IMR-90 (cell line): ENCODE data around the gene CTSC. TPM values are rescaled to one million over a fixed set of nuclear protein-coding genes. Genes with fewer than 3 reads are reported as not detected.

ENCODE experiments used
- ATAC-seq: fragments of 200-7000 bp; cut with Tn5 transposase; 2 replicates; pipeline ENCODE4 v1.9.1; 2020; ENCODE audit warnings: low read depth, mild to moderate bottlenecking, moderate library complexity
- BruUV-seq: library from RNA; stranded (reverse); fragments of 400-500 nt; replicated peaks from 2 replicates; lab custom pipeline; 2021; lab: Mats Ljungman, UMichigan
- CTCF ChIA-PET: fragments of 300-600 bp; formaldehyde crosslinking; extraction: SDS; loops from one replicate; lab custom pipeline; 2021; ENCODE audit warnings: antibody characterized with exemption; lab: Yijun Ruan, JAX
- POLR2A ChIA-PET: fragments of 300-600 bp; sonication (Branson Sonifier 250); formaldehyde crosslinking; loops from one replicate; lab custom pipeline; 2022; ENCODE audit warnings: antibody characterized with exemption; ENCODE audit not compliant: unreplicated experiment; lab: Charles Lee
- DNase-seq: peaks from one replicate; pipeline ENCODE4 v3.0.0; 2013
- H2AFZ ChIP-seq: replicated peaks from 2 replicates; pipeline ENCODE3; 2013; ENCODE audit warnings: low read length, mild to moderate bottlenecking; ENCODE audit not compliant: poor library complexity
- H2AK5ac ChIP-seq: 2 replicates; pipeline ENCODE4 v1.6.1; 2013; ENCODE audit warnings: low read depth, low read length, inconsistent platforms
- H2AK9ac ChIP-seq: replicated peaks from 2 replicates; pipeline ENCODE3; 2013; ENCODE audit warnings: mild to moderate bottlenecking, low read depth, low read length, moderate library complexity; ENCODE audit not compliant: poor library complexity
- H2BK120ac ChIP-seq: 2 replicates; pipeline ENCODE4 v1.6.1; 2013; ENCODE audit warnings: low read depth, low read length, inconsistent platforms
- H2BK15ac ChIP-seq: 3 replicates; pipeline ENCODE4 v1.6.1; 2013; ENCODE audit warnings: low read depth, low read length, inconsistent platforms
- H2BK20ac ChIP-seq: 2 replicates; pipeline ENCODE4 v1.6.1; 2013; ENCODE audit warnings: low read depth, mild to moderate bottlenecking, inconsistent platforms, low read length, moderate library complexity
- H2BK5ac ChIP-seq: 2 replicates; pipeline ENCODE4 v1.6.1; 2013; ENCODE audit warnings: mild to moderate bottlenecking, low read depth, low read length, inconsistent platforms; ENCODE audit not compliant: poor library complexity, severe bottlenecking
- H3K14ac ChIP-seq: replicated peaks from 2 replicates; pipeline ENCODE4 v1.6.1; 2013; ENCODE audit warnings: low read depth, low read length, inconsistent platforms
- H3K18ac ChIP-seq: 2 replicates; pipeline ENCODE4 v1.6.1; 2013; ENCODE audit warnings: low read depth, low read length, control low read depth
- H3K23ac ChIP-seq: 2 replicates; pipeline ENCODE4 v1.6.1; 2013; ENCODE audit warnings: low read depth, low read length, inconsistent platforms
- H3K27ac ChIP-seq: 2 replicates; pipeline ENCODE4 v1.5.1; 2013; ENCODE audit warnings: mild to moderate bottlenecking, control low read depth, low read length; ENCODE audit not compliant: insufficient read depth
- H3K27me3 ChIP-seq: 2 replicates; pipeline ENCODE4 v1.6.1; 2013; ENCODE audit warnings: low read length; ENCODE audit not compliant: control insufficient read depth, insufficient read depth
- H3K36me3 ChIP-seq: 2 replicates; pipeline ENCODE4 v1.6.1; 2013; ENCODE audit warnings: low read length, mixed read lengths; ENCODE audit not compliant: control insufficient read depth, insufficient read depth
- H3K4ac ChIP-seq: 2 replicates; pipeline ENCODE4 v1.6.1; 2013; ENCODE audit warnings: low read depth, low read length, inconsistent platforms
- H3K4me1 ChIP-seq: 2 replicates; pipeline ENCODE4 v1.6.1; 2013; ENCODE audit warnings: low read length, mixed read lengths; ENCODE audit not compliant: control insufficient read depth, insufficient read depth
- H3K4me2 ChIP-seq: 2 replicates; pipeline ENCODE4 v1.6.1; 2013; ENCODE audit warnings: low read depth, mild to moderate bottlenecking, control low read depth, low read length, moderate library complexity
- H3K4me3 ChIP-seq: 2 replicates; pipeline ENCODE4 v1.5.1; 2013; ENCODE audit warnings: low read depth, mild to moderate bottlenecking, control low read depth, low read length, moderate library complexity; ENCODE audit not compliant: insufficient read depth
- H3K56ac ChIP-seq: 2 replicates; pipeline ENCODE4 v1.6.1; 2013; ENCODE audit warnings: low read length, inconsistent platforms; ENCODE audit not compliant: insufficient read depth; ENCODE audit errors: extremely low read depth
- H3K79me1 ChIP-seq, 2 experiments: 2 replicates each; pipeline ENCODE4 v1.6.1; 2013; ENCODE audit warnings: low read length in 2 of 2, inconsistent platforms in 1 of 2, low read depth in 1 of 2
- H3K9ac ChIP-seq: 2 replicates; pipeline ENCODE4 v1.6.1; 2013; ENCODE audit warnings: low read depth, low read length, control low read depth
- H3K9me1 ChIP-seq: 2 replicates; pipeline ENCODE4 v1.6.1; 2013; ENCODE audit warnings: low read length, inconsistent platforms; ENCODE audit not compliant: insufficient read depth
- H3K9me3 ChIP-seq: 2 replicates; pipeline ENCODE4 v1.6.1; 2013; ENCODE audit warnings: low read length; ENCODE audit not compliant: control insufficient read depth, insufficient read depth
- H4K20me1 ChIP-seq: 2 replicates; pipeline ENCODE4 v1.6.1; 2013; ENCODE audit warnings: low read length, inconsistent platforms; ENCODE audit not compliant: insufficient read depth
- H4K5ac ChIP-seq: 2 replicates; pipeline ENCODE4 v1.6.1; 2013; ENCODE audit warnings: mild to moderate bottlenecking, low read depth, low read length, control low read depth
- H4K8ac ChIP-seq, 2 experiments: 2 replicates each; pipeline ENCODE4 v1.6.1; 2013; ENCODE audit warnings: low read depth in 2 of 2, low read length in 2 of 2, control low read depth in 1 of 2, inconsistent platforms in 1 of 2
- H4K91ac ChIP-seq: 2 replicates; pipeline ENCODE4 v1.6.1; 2013; ENCODE audit warnings: low read depth, low read length, inconsistent platforms; ENCODE audit not compliant: insufficient read depth
- BHLHE40 ChIP-seq: fragments of 150-350 bp; IDR thresholded peaks from 2 replicates; pipeline ENCODE4 v1.6.1; 2016; ENCODE audit warnings: mild to moderate bottlenecking, low read depth, low read length
- CEBPB ChIP-seq: IDR thresholded peaks from 2 replicates; pipeline ENCODE4 v1.6.1; 2012; ENCODE audit warnings: low read depth, low read length, improper control_type of control experiment
- CHD1 ChIP-seq: IDR thresholded peaks from 2 replicates; pipeline ENCODE4 v1.6.1; 2012; ENCODE audit warnings: low read depth, low read length, improper control_type of control experiment
- MAZ ChIP-seq: IDR thresholded peaks from 2 replicates; pipeline ENCODE4 v1.6.1; 2012; ENCODE audit warnings: low read depth, mild to moderate bottlenecking, low read length, improper control_type of control experiment, moderate library complexity, borderline replicate concordance
- NFE2L2 ChIP-seq: fragments of 150-350 bp; IDR thresholded peaks from 2 replicates; pipeline ENCODE4 v1.6.1; 2016; ENCODE audit warnings: low read depth, mild to moderate bottlenecking, low read length
- RAD21 ChIP-seq: IDR thresholded peaks from 2 replicates; pipeline ENCODE4 v1.6.1; 2012; ENCODE audit warnings: low read length, improper control_type of control experiment
- RCOR1 ChIP-seq: IDR thresholded peaks from 2 replicates; pipeline ENCODE4 v1.6.1; 2012; ENCODE audit warnings: mild to moderate bottlenecking, low read length, improper control_type of control experiment; ENCODE audit not compliant: insufficient replicate concordance
- RFX5 ChIP-seq: IDR thresholded peaks from 2 replicates; pipeline ENCODE4 v1.8.0; 2012; ENCODE audit warnings: low read depth, mild to moderate bottlenecking, low read length, moderate library complexity
- SMC3 ChIP-seq: fragments of 150-350 bp; IDR thresholded peaks from 2 replicates; pipeline ENCODE4 v1.6.1; 2016; ENCODE audit warnings: low read depth, mild to moderate bottlenecking, antibody characterized with exemption, low read length, moderate library complexity
- USF2 ChIP-seq: fragments of 150-350 bp; IDR thresholded peaks from 2 replicates; pipeline ENCODE4 v1.6.1; 2017; ENCODE audit warnings: mild to moderate bottlenecking, antibody characterized with exemption, low read length, low read depth
- WGBS, 2 experiments: methylation state at CpG; one replicate each; pipeline versions ENCODE4 v1.1.5 to v1.1.7; 2013; ENCODE audit warnings: missing lambda C conversion rate in 2 of 2; ENCODE audit not compliant: insufficient read length in 1 of 2; ENCODE audit errors: extremely low coverage in 2 of 2; 5-methylcytosine and 5-hydroxymethylcytosine counted together
- dilution Hi-C: fragments of 300-500 bp; cut with HindIII; formaldehyde crosslinking; loops from one replicate; pipeline ENCODE4 v1.14.3; 2018; ENCODE audit warnings: low sequenced_read_pairs; ENCODE audit not compliant: unreplicated experiment
- in situ Hi-C: fragments of 300-500 bp; cut with MboI; formaldehyde crosslinking; loops from 3 replicates; pipeline ENCODE4 v1.14.3; 2019; ENCODE audit warnings: low sequenced_read_pairs, inconsistent platforms, mixed read lengths
- intact Hi-C: fragments of 100-400 bp; cut with micrococcal nuclease; formaldehyde crosslinking; loops from 2 replicates; pipeline ENCODE4 v1.10.0; 2022
- polyA plus RNA-seq, 3 experiments: library from polyadenylated mRNA; depleted of rRNA; stranded (reverse); fragments of >200 nt; gene quantifications; 2 replicates each; pipeline ENCODE4 v1.2.3, GENCODE V29; 2012; ENCODE audit warnings: low replicate concordance in 1 of 3
- total RNA-seq: library from RNA; depleted of rRNA; stranded (reverse); fragments of >200 nt; gene quantifications from 2 replicates; pipeline ENCODE4 v1.2.3, GENCODE V29; 2012

CTSC gene
- total and polyA plus RNA-seq, 2 of the 4 experiments (the other 2 are of a cell fraction), result 208 to 299 TPM

- peaks cover 5% of the 10 kb centered on the region for H3K4me1 ChIP-seq
- H4K20me1 ChIP-seq, result no peaks in the 10 kb centered on the region
- no CpG with 5 or more reads among the region's 1 CpG for WGBS, 2 experiments
- no peak overlapping the region for H2BK15ac ChIP-seq
- in situ Hi-C loops (no loop called here), intact Hi-C loops (no loop called here), dilution Hi-C loops (no loop called here)
- no peaks in the 10 kb centered on the region for H3K79me1 ChIP-seq
- no peak overlapping the region for H4K8ac ChIP-seq
- H3K27ac ChIP-seq, result no peak overlapping the region
- no TSS peak for BruUV-seq
- ChIA-PET CTCF (interaction anchor here (0.5 to 1.1 kb wide), 2 partner anchors 9 to 14 kb away, joined by 3 read pairs; no protein-coding TSS in a partner anchor), POLR2A (no interaction called here)
- H2AK9ac ChIP-seq, result no peak overlapping the region
- H3K27me3 ChIP-seq, result no peaks in the 10 kb centered on the region
- H3K9me1 ChIP-seq, result peaks cover 2% of the 10 kb centered on the region; the same call in 1 of the 2 replicates
- H2AK5ac ChIP-seq, result no peak overlapping the region
- H2BK20ac ChIP-seq, result no peak overlapping the region
- H3K14ac ChIP-seq, result no peak overlapping the region
- no peak overlapping the region for H3K23ac ChIP-seq
- no peak overlapping the region for H2AFZ ChIP-seq
- no peak for TF ChIP-seq RCOR1
- no peak for TF ChIP-seq CEBPB
- TF ChIP-seq SMC3, result no peak
- TF ChIP-seq MAZ, result no peak
- no peak for TF ChIP-seq RFX5
- no peak for TF ChIP-seq USF2
- TF ChIP-seq BHLHE40, result no peak
- TF ChIP-seq NFE2L2, result no peak
- TF ChIP-seq CHD1, result no peak
- no peak for TF ChIP-seq RAD21
- no peak overlapping the region for H3K4me3 ChIP-seq
- no peaks in the 10 kb centered on the region for H3K36me3 ChIP-seq
- H3K18ac ChIP-seq, result no peak overlapping the region
- H2BK5ac ChIP-seq, result no peak overlapping the region
- no peak for DNase-seq
- no peak overlapping the region for H2BK120ac ChIP-seq
- H3K4ac ChIP-seq, result no peak overlapping the region
- no peak overlapping the region for H3K9ac ChIP-seq
- no peak overlapping the region for H3K56ac ChIP-seq
- ATAC-seq, result no peak
- no peaks in the 10 kb centered on the region for H3K9me3 ChIP-seq
- no peak overlapping the region for H3K4me2 ChIP-seq
- H4K91ac ChIP-seq, result no peak overlapping the region
- no peak overlapping the region for H4K5ac ChIP-seq
Observed at GRCh38 chr11:88359114-88359513, 21.6 kb upstream of the CTSC start.
